Fibroblast of skin of abdomen (primary cell): ENCODE data around the gene PLCL1.
"Not testable (repeated sequence)": the region's sequence is repeated elsewhere in the genome, so short reads cannot be mapped to it uniquely, and the experiment has no call there.

Experiments used
- DNase-seq: peaks from one replicate; pipeline ENCODE4 v3.0.0-alpha.2; 2013

Gene PLCL1

DNA sequence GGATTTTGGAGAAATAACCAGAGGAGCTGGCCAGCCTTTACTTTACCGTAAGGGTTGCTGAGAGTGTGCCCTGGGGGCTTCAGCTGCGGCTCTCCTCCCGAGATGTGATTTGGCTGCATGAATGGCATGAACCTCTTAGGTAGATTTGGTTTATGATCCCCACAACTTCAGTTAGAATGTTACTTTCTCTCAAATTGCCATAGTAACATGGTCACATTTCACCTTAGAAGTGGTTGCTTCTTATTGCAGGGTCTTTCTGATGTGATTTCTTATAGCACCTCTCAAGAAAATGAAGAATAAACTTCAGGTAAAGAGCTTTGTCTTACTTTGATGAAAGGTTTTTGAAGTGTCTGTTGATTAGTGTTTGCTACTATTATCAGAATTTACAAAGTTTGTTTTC, 5.6 kb downstream of the PLCL1 start:
- no peak for DNase-seq

DNA sequence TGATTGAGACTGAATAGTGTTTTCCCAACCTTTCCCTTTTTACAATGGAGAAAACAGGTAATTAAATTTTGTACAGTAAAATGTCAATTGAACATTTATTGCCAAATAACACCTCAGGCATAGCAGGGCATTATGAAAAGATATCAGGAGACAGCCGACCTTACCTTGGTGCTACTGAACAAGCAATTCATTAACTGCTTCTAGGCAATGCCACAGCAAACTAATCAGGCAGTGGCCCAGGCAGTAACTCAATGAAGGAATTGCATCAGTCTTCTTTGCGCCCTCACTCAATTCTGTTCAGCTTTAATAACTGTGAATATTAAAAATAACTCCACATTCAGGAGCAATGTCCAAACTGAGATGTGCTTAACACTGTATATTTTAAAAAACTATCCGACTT, 6.1 kb downstream of the PLCL1 start:
- DNase-seq: no peak

DNA sequence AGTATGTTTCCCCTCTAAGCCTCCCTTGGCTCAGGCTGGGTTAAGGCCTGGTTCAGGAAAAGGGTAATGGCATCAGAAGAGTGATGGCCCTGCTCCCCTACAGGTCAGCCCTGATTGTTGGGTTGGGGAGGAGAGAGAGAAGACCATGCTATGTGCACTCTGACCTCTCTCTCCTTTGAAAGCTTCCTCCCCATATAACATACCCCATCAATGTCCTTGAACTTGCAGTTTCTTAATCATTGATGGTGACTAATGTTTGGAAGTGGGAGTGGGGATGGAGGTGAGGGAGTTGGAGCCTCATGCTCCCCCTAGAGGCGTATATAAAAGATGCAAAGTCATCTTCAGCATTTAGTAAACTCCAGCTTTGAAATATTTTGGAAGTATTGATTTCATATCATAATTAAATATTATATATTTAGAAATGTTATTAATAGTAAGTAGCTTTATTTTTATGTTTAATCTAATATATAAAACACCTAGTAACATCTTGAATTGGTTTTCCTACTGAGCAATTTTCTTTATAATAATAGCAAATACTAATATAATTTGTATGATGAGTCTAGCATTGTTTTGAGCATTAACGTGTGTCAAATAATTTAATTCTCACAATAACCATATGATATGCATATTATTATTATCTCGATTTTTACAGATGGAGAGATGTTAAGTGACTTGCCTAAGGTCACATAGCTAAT, 8.8 kb downstream of the PLCL1 start:
- DNase-seq: peak; percentile 53

DNA sequence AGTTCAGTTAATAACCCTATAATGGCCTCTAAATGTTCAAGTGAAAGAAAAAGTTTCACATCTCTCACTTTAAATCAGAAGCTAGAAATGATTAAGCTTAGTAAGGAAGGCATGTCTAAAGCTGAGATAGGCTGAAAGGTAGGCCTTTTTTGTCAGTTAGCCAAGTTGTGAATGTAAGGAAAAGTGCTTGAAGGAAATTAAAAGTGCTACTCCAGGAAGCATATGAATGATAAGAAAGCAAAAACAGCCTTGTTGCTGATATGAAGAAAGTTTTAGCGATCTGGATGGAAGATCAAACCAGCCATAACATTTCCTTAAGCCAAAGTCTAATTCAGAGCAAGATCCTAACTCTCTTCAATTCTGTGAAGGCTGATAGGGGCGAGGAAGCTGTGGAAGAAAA, 10.1 kb downstream of the PLCL1 start:
- no peak for DNase-seq

DNA sequence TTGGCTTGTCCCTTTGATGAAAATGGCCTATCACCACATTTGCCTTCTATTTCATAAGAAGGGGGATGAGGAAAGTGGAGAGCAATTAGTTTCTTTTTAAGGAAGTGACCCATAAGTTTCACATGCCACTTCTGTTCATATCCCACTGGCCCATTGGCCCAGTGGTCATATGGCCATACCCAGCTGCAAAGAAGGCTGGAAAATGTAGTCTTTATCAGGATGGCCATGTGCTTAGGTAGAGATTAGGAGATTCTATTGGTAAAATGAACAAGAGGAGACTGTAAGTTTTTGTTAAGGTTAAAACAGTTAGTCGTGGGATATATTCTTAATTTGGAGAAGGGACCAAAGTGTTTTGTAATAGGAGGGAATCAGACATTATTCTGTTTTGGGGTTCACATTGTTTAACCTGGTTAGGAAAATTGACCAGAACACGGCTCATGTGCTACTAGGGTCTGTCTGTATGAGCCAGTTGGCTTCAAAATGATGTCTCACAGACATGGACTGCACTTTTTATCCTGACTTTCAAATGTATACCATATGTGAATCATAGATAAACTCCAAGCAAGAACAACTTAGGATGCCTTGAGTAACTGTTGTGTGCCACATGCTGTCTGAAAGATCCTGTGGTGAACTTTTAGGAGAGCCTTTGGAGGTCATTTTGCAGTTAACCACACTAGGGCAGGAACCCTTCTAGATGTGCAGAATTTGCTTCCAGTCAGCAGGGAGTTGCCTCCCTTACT, 17.3 kb downstream of the PLCL1 start:
- no peak for DNase-seq

DNA sequence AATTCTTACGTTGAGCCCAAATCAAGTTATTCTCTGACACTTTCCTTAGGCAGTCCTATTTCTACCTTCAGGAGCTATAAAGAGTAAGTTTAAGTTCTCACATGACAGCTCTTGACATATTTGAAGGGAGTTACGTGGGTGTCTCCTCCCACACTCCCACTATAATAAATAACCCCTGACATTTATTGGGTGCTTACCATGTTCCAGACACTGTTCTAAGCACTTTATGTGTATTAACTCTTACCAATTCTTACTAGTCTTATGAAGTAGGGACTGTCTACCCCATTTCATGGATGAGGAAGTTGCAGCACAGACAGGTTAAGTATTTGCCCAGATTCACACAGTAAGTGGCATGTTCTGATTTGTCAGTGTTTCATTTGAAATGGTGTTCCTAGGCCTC, 17.9 kb downstream of the PLCL1 start:
- DNase-seq: no peak

DNA sequence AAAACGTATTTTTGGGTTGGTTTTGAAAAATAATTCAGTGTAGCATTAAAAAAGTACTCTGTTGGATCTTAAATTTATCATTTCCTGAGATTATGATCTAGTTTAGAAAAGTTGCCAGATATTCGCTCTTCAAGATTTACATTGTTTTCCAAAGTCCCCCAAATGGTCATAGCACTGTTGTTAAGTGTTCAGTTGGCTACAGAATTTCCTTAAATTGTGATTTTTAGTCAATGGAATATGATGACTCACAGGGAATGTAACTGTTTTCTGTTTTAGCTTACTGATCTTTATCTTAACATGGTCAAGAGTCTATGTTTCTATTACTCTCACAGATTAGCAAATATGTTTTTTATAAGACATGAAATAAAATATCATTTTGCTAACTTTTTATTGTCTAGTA, 23.2 kb downstream of the PLCL1 start:
- peak; percentile 33 for DNase-seq

DNA sequence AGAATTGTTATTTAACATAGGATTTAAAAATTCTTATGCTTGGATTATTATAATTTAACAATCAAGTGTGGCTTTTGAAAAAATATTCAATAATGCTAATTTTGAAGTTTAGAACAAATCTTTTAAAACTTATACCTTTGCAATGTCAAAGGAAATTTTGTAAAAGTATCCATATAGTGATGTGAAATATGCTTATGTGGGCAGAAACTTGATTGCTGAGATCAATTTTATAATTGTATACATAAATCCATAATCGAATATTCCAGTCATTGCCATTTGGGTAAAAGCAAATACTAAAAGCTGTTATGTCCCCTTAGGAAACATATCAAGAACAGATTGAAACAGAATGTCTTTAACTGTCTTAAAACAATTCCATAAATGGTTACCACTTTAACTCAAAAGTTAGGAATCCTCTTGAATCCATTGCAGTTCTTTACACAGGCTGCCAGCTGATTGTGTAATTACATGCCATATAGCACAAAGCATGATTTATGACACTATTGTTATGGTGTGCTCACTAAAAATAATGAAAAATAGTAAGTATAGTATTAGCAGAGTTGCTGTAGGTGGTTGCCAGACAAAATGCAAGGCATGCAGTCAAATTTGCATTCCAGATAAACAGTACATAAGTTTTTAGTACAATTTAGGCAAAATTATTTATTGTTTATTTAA, 24.2 kb downstream of the PLCL1 start:
- peak; percentile 79 for DNase-seq

DNA sequence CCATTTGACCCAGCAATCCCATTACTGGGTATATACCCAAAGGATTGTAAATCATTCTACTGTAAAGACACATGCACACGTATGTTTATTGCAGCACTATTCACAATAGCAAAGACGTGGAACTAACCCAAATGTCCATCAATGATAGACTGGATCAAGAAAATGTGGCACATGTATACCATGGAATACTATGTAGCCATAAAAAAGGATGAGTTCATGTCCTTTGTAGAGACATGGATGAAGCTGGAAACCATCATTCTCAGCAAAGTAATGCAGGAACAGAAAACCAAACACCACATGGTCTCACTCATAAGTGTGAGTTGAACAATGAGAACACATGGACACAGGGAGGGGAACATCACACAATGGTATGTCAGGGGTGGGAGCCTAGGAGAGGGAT, 30.4 kb downstream of the PLCL1 start:
- not testable (repeated sequence) for DNase-seq

DNA sequence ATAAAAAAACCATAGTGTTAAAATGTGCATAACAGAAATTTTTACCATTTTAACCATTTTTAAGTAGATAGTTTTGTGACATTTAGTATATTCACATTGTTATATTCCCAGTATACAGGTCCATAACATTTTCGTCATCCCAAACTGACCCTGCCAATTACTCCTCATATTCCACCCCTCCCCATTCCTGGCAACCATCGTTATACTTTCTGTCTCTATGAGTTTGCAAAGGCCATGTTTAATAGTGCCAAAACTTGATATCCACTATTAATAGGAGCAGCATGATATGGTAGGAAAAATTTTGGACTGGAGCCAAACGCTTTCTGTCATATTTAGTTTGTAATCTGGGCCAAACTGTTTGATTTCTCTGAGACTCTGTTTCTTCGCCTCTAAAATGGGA, 30.9 kb downstream of the PLCL1 start:
- no peak for DNase-seq

DNA sequence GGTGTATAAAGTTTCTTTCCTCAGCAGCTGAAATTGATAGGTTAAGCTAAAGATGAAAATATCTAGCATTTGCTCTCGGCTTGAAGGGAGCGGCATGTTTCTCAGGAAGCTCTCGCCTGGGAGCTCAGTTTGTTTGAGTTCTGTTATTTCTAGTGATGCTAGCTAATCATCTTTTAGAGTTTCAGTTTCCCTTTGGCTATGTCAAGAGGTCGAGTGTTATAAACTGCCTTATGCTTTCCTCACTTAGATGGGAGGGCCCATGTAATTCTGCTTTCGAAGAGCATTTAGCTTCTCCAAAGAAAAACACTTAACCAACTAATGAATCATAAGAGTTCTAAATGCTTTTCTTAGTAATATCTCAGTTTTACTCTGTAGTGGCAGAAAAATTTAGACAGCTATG, 33.6 kb downstream of the PLCL1 start:
- peak; percentile 10 for DNase-seq

DNA sequence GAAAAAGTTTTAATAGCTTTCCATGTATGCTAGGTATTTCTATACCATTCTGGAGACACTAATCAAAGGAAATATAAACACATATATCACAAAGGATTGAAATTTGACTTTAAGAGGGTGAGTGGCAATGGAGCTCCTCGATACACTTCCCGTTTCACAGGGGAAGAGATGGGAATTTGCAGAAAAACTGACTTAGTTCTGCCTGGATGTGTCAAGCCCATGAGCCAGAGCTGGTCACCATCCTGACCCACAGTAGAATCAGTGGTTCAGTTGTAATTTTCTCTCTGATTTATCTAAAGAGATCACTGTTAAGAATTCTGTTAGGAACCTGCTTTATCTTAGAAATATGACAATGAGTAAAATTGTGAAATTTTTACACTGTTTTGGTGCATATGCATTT, 34.2 kb downstream of the PLCL1 start:
- no peak for DNase-seq

DNA sequence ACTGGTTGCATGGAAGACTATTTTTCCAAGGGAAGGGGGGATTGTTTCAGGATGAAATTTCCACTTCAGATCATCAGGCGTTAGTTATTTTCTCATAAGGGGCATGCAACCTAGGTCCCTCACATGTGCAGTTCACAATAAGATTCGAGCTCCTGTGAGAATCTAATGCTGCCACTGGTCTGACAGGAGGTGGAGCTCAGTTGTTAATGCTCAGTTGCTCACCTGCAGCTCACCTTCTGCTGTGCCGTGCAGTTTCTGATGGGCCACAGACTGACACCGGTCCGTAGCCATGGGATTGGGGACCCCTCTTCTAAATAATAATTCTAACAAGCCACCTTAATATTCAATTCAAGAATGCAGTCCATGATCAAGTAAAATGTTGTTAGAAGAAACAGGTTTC, 34.9 kb downstream of the PLCL1 start:
- DNase-seq: no peak

DNA sequence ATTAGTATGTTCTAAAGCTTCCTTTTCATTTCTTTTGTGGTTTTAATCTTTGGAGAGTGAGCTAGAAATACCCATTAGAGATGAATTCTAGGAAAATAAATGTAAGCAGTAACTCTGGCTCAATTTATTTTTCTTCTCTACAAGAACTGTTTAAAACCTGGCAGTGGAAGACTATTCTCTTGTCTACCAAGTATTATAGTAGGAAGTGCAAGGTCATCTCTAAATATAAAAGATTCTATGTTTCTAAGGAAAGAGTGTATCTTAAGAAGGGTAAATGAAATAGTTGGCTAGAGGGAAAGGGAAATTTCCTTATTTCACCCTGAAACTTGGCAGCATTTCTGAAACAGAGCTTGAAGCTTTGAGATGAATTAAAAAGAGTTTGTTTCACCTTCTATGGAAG, 35.5 kb downstream of the PLCL1 start:
- DNase-seq: no peak

DNA sequence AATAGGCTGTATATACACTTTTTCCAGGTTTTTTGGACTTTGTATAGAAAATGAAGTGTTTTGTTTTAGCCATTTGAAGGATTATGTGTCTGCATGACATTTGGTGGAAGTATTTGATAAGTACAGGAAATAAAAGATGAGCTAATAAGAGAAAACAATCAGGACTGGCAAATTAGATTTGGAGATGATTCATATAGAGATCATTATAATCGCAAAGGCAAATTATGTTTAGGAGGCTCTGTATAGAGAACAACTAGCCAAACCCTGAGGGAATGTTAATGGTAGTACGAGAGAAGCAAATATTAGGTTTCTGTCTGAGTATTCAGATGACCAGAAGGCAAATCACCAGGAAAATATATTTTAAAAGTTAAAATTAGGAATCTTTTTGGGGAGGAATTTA, 41.7 kb downstream of the PLCL1 start:
- DNase-seq: no peak

DNA sequence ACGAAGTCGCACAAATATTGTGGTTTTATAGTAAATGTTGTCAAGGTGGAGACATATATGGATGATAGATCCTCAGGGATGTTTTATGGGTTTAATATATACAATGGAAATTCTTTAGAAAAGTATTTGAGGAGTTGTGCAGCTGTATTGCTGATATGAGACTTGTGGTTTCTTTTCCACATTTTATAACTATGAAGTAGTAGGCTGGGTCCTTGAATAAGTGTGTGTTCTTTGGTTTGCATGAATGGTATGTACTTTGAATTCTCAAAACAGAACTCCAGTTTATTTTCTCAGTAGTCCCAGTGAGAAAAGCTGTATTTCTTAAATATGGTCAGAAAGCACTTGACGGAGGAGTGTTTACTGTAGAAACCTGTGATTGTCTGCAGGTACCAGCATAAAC, 42.4 kb downstream of the PLCL1 start:
- DNase-seq: peak; percentile 78

DNA sequence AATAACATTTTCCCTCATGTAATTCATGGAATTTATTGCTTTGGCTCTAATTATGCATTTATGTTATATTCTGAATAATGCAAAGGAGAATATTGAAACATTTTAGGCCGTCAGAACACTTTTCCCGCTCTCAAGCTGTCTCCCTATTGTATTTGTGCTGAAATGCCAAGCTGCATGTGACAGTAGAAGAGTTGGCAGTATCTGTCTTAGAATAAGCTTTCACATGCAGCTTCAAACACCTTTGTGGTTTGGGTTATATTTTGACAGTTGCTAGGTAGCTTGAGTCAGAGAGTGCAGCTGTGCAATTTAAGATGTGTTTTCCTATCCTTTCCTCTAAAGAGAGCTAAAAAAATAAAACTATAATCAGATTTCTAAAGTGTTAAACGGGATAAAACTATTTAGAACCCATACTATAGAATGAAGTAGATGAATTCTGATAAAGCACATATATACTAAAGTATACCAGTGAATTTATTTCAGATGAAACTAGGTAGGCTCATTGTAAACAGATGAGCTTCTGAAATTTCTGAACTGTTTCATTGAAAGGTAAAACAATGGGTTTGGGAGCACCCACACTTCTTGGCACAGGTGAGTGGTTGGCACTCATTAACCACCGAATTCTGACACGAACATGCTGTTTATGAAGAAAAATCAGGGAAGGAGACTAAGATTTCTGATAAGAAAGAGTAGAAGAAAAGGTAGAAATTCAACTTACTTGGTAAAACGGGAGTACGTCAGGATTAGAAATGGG, 43.4 kb downstream of the PLCL1 start:
- DNase-seq: no peak

DNA sequence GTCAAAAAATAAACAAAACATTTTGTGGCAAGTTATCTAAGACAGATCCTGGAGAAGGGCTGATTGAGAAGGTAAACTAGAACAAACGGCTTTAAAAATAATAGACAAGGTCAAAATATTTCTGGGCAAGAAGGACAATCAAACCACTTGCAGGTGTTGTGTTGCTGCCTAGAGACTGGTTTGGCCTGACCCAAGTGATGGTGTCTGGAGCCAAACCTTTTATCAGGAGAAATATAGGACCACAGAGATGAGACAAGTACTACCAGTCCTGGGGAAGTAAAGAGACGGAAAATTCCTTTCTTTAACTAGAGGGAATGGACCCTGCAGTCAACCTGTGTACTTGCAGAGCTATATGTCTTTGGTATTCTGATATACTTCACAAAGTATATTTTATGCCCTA, 44.2 kb downstream of the PLCL1 start:
- DNase-seq: no peak

DNA sequence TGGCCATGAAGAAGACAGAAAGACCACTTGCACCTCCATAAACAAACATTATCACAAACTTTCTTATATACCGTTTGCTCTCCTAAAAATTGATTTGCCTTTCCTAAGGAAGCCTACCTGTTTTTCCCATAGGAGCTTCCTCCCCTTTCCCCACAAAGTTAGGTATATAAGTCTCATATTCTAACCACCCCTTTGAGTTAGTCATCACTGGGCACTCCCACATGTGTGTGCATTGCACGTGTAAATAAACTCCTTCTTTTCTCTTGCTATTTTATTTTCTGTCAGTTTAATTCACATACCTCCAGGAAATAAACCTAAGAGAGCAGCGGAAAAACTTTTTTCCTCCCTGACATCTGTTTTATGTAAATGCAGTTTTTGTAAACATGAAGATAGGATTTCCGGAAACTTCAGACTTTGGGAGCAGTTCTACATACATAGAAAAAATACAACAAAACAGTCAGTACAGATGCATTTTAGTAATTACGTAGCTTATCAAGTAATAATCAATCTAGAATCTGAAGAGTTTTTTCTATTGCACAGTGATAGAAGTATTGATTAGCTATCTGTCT, 46.6 kb downstream of the PLCL1 start:
- no peak for DNase-seq

DNA sequence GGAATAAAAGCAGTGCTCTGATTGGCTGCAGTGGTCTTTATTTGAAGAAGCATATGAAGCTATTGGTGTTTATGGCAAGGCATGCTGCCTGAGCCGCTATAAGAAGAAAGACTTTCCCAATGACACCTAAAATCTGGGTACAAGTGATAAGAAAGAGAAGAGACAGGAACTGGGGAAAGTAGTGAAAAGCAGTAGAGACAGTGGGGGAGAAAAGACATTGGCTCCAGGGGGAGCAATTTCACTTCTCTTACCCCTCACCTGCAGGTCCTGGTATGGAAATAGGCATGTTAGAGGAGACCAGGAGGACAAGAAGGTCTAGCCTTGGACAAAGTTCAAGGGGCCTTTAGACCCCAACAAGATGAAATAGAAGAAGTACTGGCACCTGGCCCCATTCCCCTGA, 47.1 kb downstream of the PLCL1 start:
- no peak for DNase-seq

DNA sequence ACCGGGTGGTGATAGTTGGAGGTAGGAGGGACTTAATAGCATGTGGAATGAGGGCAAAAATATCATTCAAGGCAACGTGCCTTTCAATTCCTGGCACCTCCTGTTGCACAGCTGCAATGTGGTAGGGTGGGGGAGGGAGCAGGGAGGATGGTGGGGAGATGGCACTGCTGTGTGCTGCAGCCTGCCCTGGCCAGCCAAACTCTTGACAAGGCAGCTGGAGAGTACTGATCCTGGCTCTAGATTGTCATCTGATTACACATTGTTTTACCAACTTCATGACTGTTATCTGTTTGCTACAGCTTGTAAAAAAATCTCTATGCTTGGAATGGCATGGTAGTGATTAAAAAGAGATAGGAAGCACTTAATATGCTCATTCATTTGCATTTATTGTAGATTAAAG, 47.7 kb downstream of the PLCL1 start:
- DNase-seq: no peak

DNA sequence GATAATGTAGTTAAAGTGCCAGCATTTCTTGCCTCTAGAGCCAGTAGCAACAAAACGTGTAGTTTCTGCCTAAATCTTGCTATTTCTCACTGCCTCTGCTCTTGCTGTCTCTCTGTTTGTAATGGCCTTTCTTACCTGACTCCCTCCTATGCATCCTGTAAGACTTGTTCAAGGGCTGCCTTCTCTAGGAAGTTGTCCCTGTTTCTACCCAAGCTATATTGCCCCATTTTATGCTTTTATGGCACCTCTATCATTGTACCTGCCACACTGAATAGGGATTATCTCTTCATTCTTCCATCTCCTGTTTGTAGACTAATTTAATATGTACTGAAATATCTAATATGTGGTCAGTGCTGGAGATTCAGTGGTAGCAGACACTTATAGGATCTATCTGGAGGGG, 49.2 kb downstream of the PLCL1 start:
- no peak for DNase-seq
